H9 (cell line): Measurements from ENCODE around the gene GARRE1. TPM values are rescaled to one million over a fixed set of nuclear protein-coding genes. Genes with fewer than 3 reads are reported as not detected.

Source experiments
- DNase-seq: peaks from one replicate; pipeline ENCODE4 v3.0.0-alpha.2; 2017
- H2AFZ ChIP-seq: one replicate; pipeline ENCODE4 v1.6.1; 2013; ENCODE audit warnings: mild to moderate bottlenecking, low read length, control low read depth, moderate library complexity
- H2AK5ac ChIP-seq: 2 replicates; pipeline ENCODE4 v1.6.1; 2013; ENCODE audit warnings: low read length, control low read depth, mixed read lengths; ENCODE audit not compliant: insufficient read length
- H2BK120ac ChIP-seq: one replicate; pipeline ENCODE4 v1.6.1; 2013; ENCODE audit warnings: low read depth, mild to moderate bottlenecking, low read length, control low read depth, inconsistent platforms; ENCODE audit not compliant: poor library complexity, severe bottlenecking
- H2BK12ac ChIP-seq: 2 replicates; pipeline ENCODE4 v1.6.1; 2013; ENCODE audit warnings: low read length, control low read depth, mixed read lengths, low read depth; ENCODE audit not compliant: insufficient read length
- H2BK15ac ChIP-seq: 2 replicates; pipeline ENCODE4 v1.6.1; 2013; ENCODE audit warnings: low read depth, low read length, control low read depth
- H2BK20ac ChIP-seq: one replicate; pipeline ENCODE4 v1.6.1; 2013; ENCODE audit warnings: low read depth, mild to moderate bottlenecking, low read length, control low read depth, inconsistent platforms; ENCODE audit not compliant: poor library complexity, severe bottlenecking
- H2BK5ac ChIP-seq: 2 replicates; pipeline ENCODE4 v1.6.1; 2013; ENCODE audit warnings: low read length, control low read depth, mixed read lengths; ENCODE audit not compliant: insufficient read length
- H3K14ac ChIP-seq: 2 replicates; pipeline ENCODE4 v1.6.1; 2013; ENCODE audit warnings: low read length, control low read depth; ENCODE audit not compliant: insufficient read depth
- H3K18ac ChIP-seq: 2 replicates; pipeline ENCODE4 v1.6.1; 2013; ENCODE audit warnings: low read depth, mild to moderate bottlenecking, mixed read lengths, low read length, control low read depth; ENCODE audit not compliant: insufficient read length
- H3K23ac ChIP-seq: 2 replicates; pipeline ENCODE4 v1.6.1; 2013; ENCODE audit warnings: low read length, control low read depth, mixed read lengths, low read depth; ENCODE audit not compliant: insufficient read length
- H3K23me2 ChIP-seq: 2 replicates; pipeline ENCODE4 v1.6.1; 2013; ENCODE audit warnings: low read depth, mild to moderate bottlenecking, mixed read lengths, low read length, control low read depth; ENCODE audit not compliant: insufficient read length, poor library complexity, severe bottlenecking
- H3K27ac ChIP-seq: 2 replicates; pipeline ENCODE4 v1.5.1; 2013; ENCODE audit warnings: low read length, control low read depth, mixed read lengths, low read depth; ENCODE audit not compliant: insufficient read length
- H3K27me3 ChIP-seq: 2 replicates; pipeline ENCODE4 v1.6.1; 2013; ENCODE audit warnings: low read length, control low read depth, inconsistent platforms; ENCODE audit not compliant: insufficient read depth
- H3K4ac ChIP-seq: 2 replicates; pipeline ENCODE4 v1.6.1; 2013; ENCODE audit warnings: low read depth, mild to moderate bottlenecking, control low read depth, inconsistent platforms, low read length, moderate library complexity
- H3K4me1 ChIP-seq: 2 replicates; pipeline ENCODE4 v1.6.1; 2013; ENCODE audit warnings: low read length, control low read depth, inconsistent platforms; ENCODE audit not compliant: insufficient read depth
- H3K4me2 ChIP-seq: 2 replicates; pipeline ENCODE4 v1.6.1; 2013; ENCODE audit warnings: low read length, control low read depth, mixed read lengths; ENCODE audit not compliant: insufficient read length, insufficient read depth
- H3K56ac ChIP-seq: 2 replicates; pipeline ENCODE4 v1.6.1; 2013; ENCODE audit warnings: low read depth, mild to moderate bottlenecking, mixed read lengths, low read length, control low read depth; ENCODE audit not compliant: insufficient read length
- H3K79me1 ChIP-seq: 2 replicates; pipeline ENCODE4 v1.6.1; 2013; ENCODE audit warnings: low read depth, mild to moderate bottlenecking, moderate library complexity, low read length, control low read depth, inconsistent platforms; ENCODE audit not compliant: insufficient read depth, poor library complexity, severe bottlenecking
- H3K79me2 ChIP-seq: 2 replicates; pipeline ENCODE4 v1.6.1; 2013; ENCODE audit warnings: low read length, control low read depth, inconsistent platforms; ENCODE audit not compliant: insufficient read depth
- H3K9ac ChIP-seq: 2 replicates; pipeline ENCODE4 v1.6.1; 2013; ENCODE audit warnings: low read length, control low read depth, mixed read lengths; ENCODE audit not compliant: insufficient read length; ENCODE audit errors: extremely low read depth
- H3K9me3 ChIP-seq: one replicate; pipeline ENCODE4 v1.6.1; 2013; ENCODE audit warnings: low read depth, low read length, inconsistent platforms; ENCODE audit not compliant: control insufficient read depth
- H3T11ph ChIP-seq: one replicate; pipeline ENCODE4 v1.6.1; 2013; ENCODE audit warnings: mild to moderate bottlenecking, low read length, control low read depth, inconsistent platforms
- H4K20me1 ChIP-seq: one replicate; pipeline ENCODE4 v1.6.1; 2013; ENCODE audit not compliant: control insufficient read depth, insufficient read length, insufficient read depth
- H4K5ac ChIP-seq: 2 replicates; pipeline ENCODE4 v1.6.1; 2013; ENCODE audit warnings: low read depth, mild to moderate bottlenecking, mixed read lengths, low read length, control low read depth; ENCODE audit not compliant: insufficient read length
- H4K8ac ChIP-seq: replicated peaks from 2 replicates; pipeline ENCODE4 v1.6.1; 2013; ENCODE audit warnings: low read length, control low read depth, mixed read lengths, low read depth; ENCODE audit not compliant: insufficient read length
- H4K91ac ChIP-seq: 2 replicates; pipeline ENCODE4 v1.6.1; 2013; ENCODE audit warnings: low read depth, mild to moderate bottlenecking, moderate library complexity, mixed read lengths, low read length, control low read depth; ENCODE audit not compliant: insufficient read length
- H3K27ac Mint-ChIP-seq, 3 experiments: 2 replicates in 2 of 3; 3 replicates in 1 of 3; pipeline ENCODE4 v1.8.0; 2020 to 2021; ENCODE audit warnings: mixed read lengths in 3 of 3, mild to moderate bottlenecking in 1 of 3, moderate library complexity in 1 of 3
- H3K27me3 Mint-ChIP-seq: 2 replicates; pipeline ENCODE4 v1.8.0; 2021; ENCODE audit warnings: low read depth, mild to moderate bottlenecking, moderate library complexity, mixed read lengths
- H3K36me3 Mint-ChIP-seq, 3 experiments: 2 replicates in 2 of 3; 3 replicates in 1 of 3; pipeline ENCODE4 v1.8.0; 2020 to 2021; ENCODE audit warnings: low read depth in 3 of 3, mixed read lengths in 3 of 3; ENCODE audit not compliant: insufficient read depth in 1 of 3
- H3K4me1 Mint-ChIP-seq, 2 experiments: 2 replicates each; pipeline ENCODE4 v1.8.0; 2020; ENCODE audit warnings: mixed read lengths in 2 of 2
- H3K4me3 Mint-ChIP-seq, 2 experiments: 2 replicates in 1 of 2; 3 replicates in 1 of 2; pipeline ENCODE4 v1.8.0; 2020 to 2021; ENCODE audit warnings: mild to moderate bottlenecking in 2 of 2, mixed read lengths in 2 of 2, moderate library complexity in 1 of 2
- H3K9me3 Mint-ChIP-seq, 2 experiments: 2 replicates in 1 of 2; 3 replicates in 1 of 2; pipeline ENCODE4 v1.8.0; 2020; ENCODE audit warnings: mild to moderate bottlenecking in 2 of 2, mixed read lengths in 2 of 2, moderate library complexity in 1 of 2
- CTCF ChIP-seq: fragments of 200-600 bp; sonication (generic); conservative IDR thresholded peaks from 3 replicates; pipeline ENCODE4 v1.8.0; 2021; ENCODE audit warnings: antibody characterized with exemption, mild to moderate bottlenecking
- WGBS: extraction: QIAGEN DNeasy Blood & Tissue Kit; methylation state at CpG from one replicate; pipeline ENCODE4 v1.1.7; 2013; ENCODE audit warnings: missing lambda C conversion rate, low lambda C conversion rate, mixed read lengths; ENCODE audit not compliant: insufficient read length; ENCODE audit errors: extremely low coverage; 5-methylcytosine and 5-hydroxymethylcytosine counted together
- total RNA-seq: library from RNA; stranded (reverse); gene quantifications from 2 replicates; pipeline ENCODE4 v1.2.1, GENCODE V29; 2021

GARRE1 gene
- total RNA-seq, 1 experiment from 2014 or later, result 24.1 TPM

GRCh38 chr19:34228347-34228746, 26.0 kb upstream of the GARRE1 start:
- H3K18ac ChIP-seq, result no peak overlapping the region
- no peak overlapping the region for H2BK15ac ChIP-seq
- no peaks in the 10 kb centered on the region for H3K27me3 ChIP-seq
- H2AK5ac ChIP-seq, result no peak overlapping the region
- no peak overlapping the region for H4K91ac ChIP-seq
- no peaks in the 10 kb centered on the region for H3K79me1 ChIP-seq
- no peak overlapping the region for H2BK120ac ChIP-seq
- no peak overlapping the region for H3K4me2 ChIP-seq
- H3T11ph ChIP-seq, result no peak overlapping the region
- no peak overlapping the region for H4K5ac ChIP-seq
- no peaks in the 10 kb centered on the region for H3K9me3 ChIP-seq
- Mint-ChIP-seq H3K36me3 (peaks cover 20 to 63% (median 56%) of the 10 kb centered on the region in 3 experiments; a peak in 6 of 7 replicates), H3K27me3 (no peaks in the 10 kb centered on the region), H3K27ac (no peak overlapping the region), H3K4me3 (no peak overlapping the region), H3K4me1 (peaks cover 58% of the 10 kb centered on the region in 2 experiments), H3K9me3 (no peaks in the 10 kb centered on the region)
- no peak overlapping the region for H3K23ac ChIP-seq
- H2BK12ac ChIP-seq, result no peak overlapping the region
- no CpG with 5 or more reads among the region's 1 CpG for WGBS
- no peak overlapping the region for H3K56ac ChIP-seq
- H2AFZ ChIP-seq, result no peak overlapping the region
- H3K4me1 ChIP-seq, result peaks cover 13% of the 10 kb centered on the region; the same call in 1 of the 2 replicates
- DNase-seq, result no peak
- H2BK5ac ChIP-seq, result no peak overlapping the region
- no peak overlapping the region for H3K27ac ChIP-seq
- peaks cover under 1% of the 10 kb centered on the region for H4K20me1 ChIP-seq
- H4K8ac ChIP-seq, result no peak overlapping the region
- no peak overlapping the region for H3K14ac ChIP-seq
- no peak for TF ChIP-seq CTCF
- H3K4ac ChIP-seq, result no peak overlapping the region
- no peaks in the 10 kb centered on the region for H3K79me2 ChIP-seq
- H2BK20ac ChIP-seq, result no peak overlapping the region
- H3K9ac ChIP-seq, result no peak overlapping the region
- no peaks in the 10 kb centered on the region for H3K23me2 ChIP-seq
